ENCODE results near the gene PGAM1. TPM values are rescaled to one million over a fixed set of nuclear protein-coding genes. Genes with fewer than 3 reads are reported as not detected.
"Not testable (repeated sequence)": the region's sequence is repeated elsewhere in the genome, so short reads cannot be mapped to it uniquely, and the experiment has no call there.

Gene PGAM1
- total RNA-seq, 1 experiment from 2014 or later: 412 TPM

GRCh38 chr10:97465982-97466381, 40.0 kb downstream of the PGAM1 start:
- POLR2A ChIA-PET: no interaction called here
- Histone ChIP-seq H3K9me3 (no peaks in the 10 kb centered on the region), H3K36me3 (ENCODE audit: control insufficient read depth, insufficient read depth, low read length) (peaks cover 12% of the 10 kb centered on the region), H3K4me3 (ENCODE audit: low read depth, low read length) (no peak overlapping the region), H3K27me3 (replicated peaks; ENCODE audit: control insufficient read depth, insufficient read depth, low read length) (no peaks in the 10 kb centered on the region), H3K4me1 (peaks cover 5% of the 10 kb centered on the region; the same call in 1 of the 2 replicates)
- intact Hi-C loops (cut with micrococcal nuclease; ENCODE audit: unreplicated experiment): no loop called here
- peaks cover 82% of the 10 kb centered on the region for H3K36me3 Mint-ChIP-seq (ENCODE audit: insufficient read depth, unreplicated experiment)
- peak overlapping the region; percentile 6 for H3K27ac Mint-ChIP-seq (ENCODE audit: unreplicated experiment)
- TF ChIP-seq, protein P1, sequence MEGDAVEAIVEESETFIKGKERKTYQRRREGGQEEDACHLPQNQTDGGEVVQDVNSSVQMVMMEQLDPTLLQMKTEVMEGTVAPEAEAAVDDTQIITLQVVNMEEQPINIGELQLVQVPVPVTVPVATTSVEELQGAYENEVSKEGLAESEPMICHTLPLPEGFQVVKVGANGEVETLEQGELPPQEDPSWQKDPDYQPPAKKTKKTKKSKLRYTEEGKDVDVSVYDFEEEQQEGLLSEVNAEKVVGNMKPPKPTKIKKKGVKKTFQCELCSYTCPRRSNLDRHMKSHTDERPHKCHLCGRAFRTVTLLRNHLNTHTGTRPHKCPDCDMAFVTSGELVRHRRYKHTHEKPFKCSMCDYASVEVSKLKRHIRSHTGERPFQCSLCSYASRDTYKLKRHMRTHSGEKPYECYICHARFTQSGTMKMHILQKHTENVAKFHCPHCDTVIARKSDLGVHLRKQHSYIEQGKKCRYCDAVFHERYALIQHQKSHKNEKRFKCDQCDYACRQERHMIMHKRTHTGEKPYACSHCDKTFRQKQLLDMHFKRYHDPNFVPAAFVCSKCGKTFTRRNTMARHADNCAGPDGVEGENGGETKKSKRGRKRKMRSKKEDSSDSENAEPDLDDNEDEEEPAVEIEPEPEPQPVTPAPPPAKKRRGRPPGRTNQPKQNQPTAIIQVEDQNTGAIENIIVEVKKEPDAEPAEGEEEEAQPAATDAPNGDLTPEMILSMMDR (IDR thresholded peaks at IDR 0.05; ENCODE audit: insufficient read depth in 1 of 2, low read depth in 1 of 2, low read length in 1 of 2, severe bottlenecking in 1 of 2, unreplicated experiment in 1 of 2): no peak
- CTCF ChIA-PET: interaction anchor here (0.7 kb wide), 1 partner anchor 144 kb away, joined by 3 read pairs; no protein-coding TSS in a partner anchor
- no peak overlapping the region for H3K4me3 Mint-ChIP-seq (ENCODE audit: unreplicated experiment)
- no peaks in the 10 kb centered on the region for H3K4me1 Mint-ChIP-seq (ENCODE audit: low read depth, unreplicated experiment)
- BruUV-seq (replicated peaks): no TSS peak
- no peaks in the 10 kb centered on the region for H3K9me3 Mint-ChIP-seq (ENCODE audit: unreplicated experiment)
- H3K27me3 Mint-ChIP-seq (ENCODE audit: insufficient read depth, unreplicated experiment): no peaks in the 10 kb centered on the region
- DNase-seq: no peak

- Histone ChIP-seq H3K27me3 (replicated peaks; ENCODE audit: control insufficient read depth, insufficient read depth, low read length) (no peaks in the 10 kb centered on the region), H3K36me3 (ENCODE audit: control insufficient read depth, insufficient read depth, low read length) (peaks cover 12% of the 10 kb centered on the region), H3K4me3 (ENCODE audit: low read depth, low read length) (no peak overlapping the region), H3K9me3 (no peaks in the 10 kb centered on the region), H3K4me1 (peaks cover 5% of the 10 kb centered on the region; the same call in 1 of the 2 replicates)
- H3K36me3 Mint-ChIP-seq (ENCODE audit: insufficient read depth, unreplicated experiment): peaks cover 78% of the 10 kb centered on the region
- TF ChIP-seq, protein P1 (IDR thresholded peaks at IDR 0.05; ENCODE audit: insufficient read depth in 1 of 2, low read depth in 1 of 2, low read length in 1 of 2, severe bottlenecking in 1 of 2, unreplicated experiment in 1 of 2): no peak
- no peak for DNase-seq
- no peaks in the 10 kb centered on the region for H3K4me1 Mint-ChIP-seq (ENCODE audit: low read depth, unreplicated experiment)
- intact Hi-C loops (cut with micrococcal nuclease; ENCODE audit: unreplicated experiment): no loop called here
- H3K27me3 Mint-ChIP-seq (ENCODE audit: insufficient read depth, unreplicated experiment): no peaks in the 10 kb centered on the region
- peak overlapping the region; percentile 6 for H3K27ac Mint-ChIP-seq (ENCODE audit: unreplicated experiment)
- POLR2A ChIA-PET: no interaction called here
- CTCF ChIA-PET: interaction anchor here (0.7 kb wide), 1 partner anchor 220 kb away, joined by 3 read pairs; the partner anchor contains the start of gene AVPI1
- no TSS peak for BruUV-seq (replicated peaks)
- no peaks in the 10 kb centered on the region for H3K9me3 Mint-ChIP-seq (ENCODE audit: unreplicated experiment)
- no peak overlapping the region for H3K4me3 Mint-ChIP-seq (ENCODE audit: unreplicated experiment)
These were observed 40.8 kb downstream of the PGAM1 start for GRCh38 chr10:97466755-97467154.

GRCh38 chr10:97468162-97468561, 42.2 kb downstream of the PGAM1 start:
- TF ChIP-seq, protein P1 (IDR thresholded peaks at IDR 0.05; ENCODE audit: insufficient read depth in 1 of 2, low read depth in 1 of 2, low read length in 1 of 2, severe bottlenecking in 1 of 2, unreplicated experiment in 1 of 2): no peak
- no TSS peak for BruUV-seq (replicated peaks)
- Mint-ChIP-seq H3K36me3 (ENCODE audit: insufficient read depth, unreplicated experiment) (peaks cover 80% of the 10 kb centered on the region), H3K27me3 (ENCODE audit: insufficient read depth, unreplicated experiment) (no peaks in the 10 kb centered on the region), H3K4me3 (ENCODE audit: unreplicated experiment) (no peak overlapping the region), H3K9me3 (ENCODE audit: unreplicated experiment) (no peaks in the 10 kb centered on the region), H3K4me1 (ENCODE audit: low read depth, unreplicated experiment) (no peaks in the 10 kb centered on the region), H3K27ac (ENCODE audit: unreplicated experiment) (no peak overlapping the region)
- no peak overlapping the region for H3K4me3 ChIP-seq (ENCODE audit: low read depth, low read length)
- H3K27me3 ChIP-seq (replicated peaks; ENCODE audit: control insufficient read depth, insufficient read depth, low read length): no peaks in the 10 kb centered on the region
- ChIA-PET POLR2A (no interaction called here), CTCF (interaction anchor here (0.7 kb wide), 1 partner anchor 8 kb away, joined by 3 read pairs; no protein-coding TSS in a partner anchor)
- H3K9me3 ChIP-seq: no peaks in the 10 kb centered on the region
- intact Hi-C loops (cut with micrococcal nuclease; ENCODE audit: unreplicated experiment): no loop called here
- H3K4me1 ChIP-seq: peaks cover 5% of the 10 kb centered on the region; the same call in 1 of the 2 replicates
- H3K36me3 ChIP-seq (ENCODE audit: control insufficient read depth, insufficient read depth, low read length): peaks cover 10% of the 10 kb centered on the region
- DNase-seq: no peak

GRCh38 chr10:97468781-97469180, 42.8 kb downstream of the PGAM1 start:
- POLR2A ChIA-PET; DNase-seq; intact Hi-C loops (cut with micrococcal nuclease; ENCODE audit: unreplicated experiment); H3K36me3 ChIP-seq (ENCODE audit: control insufficient read depth, insufficient read depth, low read length); H3K27me3 Mint-ChIP-seq (ENCODE audit: insufficient read depth, unreplicated experiment); H3K27me3 ChIP-seq (replicated peaks; ENCODE audit: control insufficient read depth, insufficient read depth, low read length); BruUV-seq (replicated peaks); H3K4me1 ChIP-seq; H3K4me3 Mint-ChIP-seq (ENCODE audit: unreplicated experiment); H3K9me3 Mint-ChIP-seq (ENCODE audit: unreplicated experiment); H3K4me1 Mint-ChIP-seq (ENCODE audit: low read depth, unreplicated experiment); H3K27ac Mint-ChIP-seq (ENCODE audit: unreplicated experiment); H3K4me3 ChIP-seq (ENCODE audit: low read depth, low read length); H3K9me3 ChIP-seq; CTCF ChIA-PET: not testable (repeated sequence)
- peaks cover 80% of the 10 kb centered on the region for H3K36me3 Mint-ChIP-seq (ENCODE audit: insufficient read depth, unreplicated experiment)
